GM18498 (cell line): Measurements from ENCODE around the gene SNX6.
"Not testable (repeated sequence)": the region's sequence is repeated elsewhere in the genome, so short reads cannot be mapped to it uniquely, and the experiment has no call there.

Experiments
- ATAC-seq: cut with Tn5 transposase; IDR thresholded peaks from one replicate; pipeline ENCODE4 v1.9.1; 2021; ENCODE audit warnings: mild to moderate bottlenecking, moderate library complexity; ENCODE audit not compliant: unreplicated experiment

Gene SNX6

DNA sequence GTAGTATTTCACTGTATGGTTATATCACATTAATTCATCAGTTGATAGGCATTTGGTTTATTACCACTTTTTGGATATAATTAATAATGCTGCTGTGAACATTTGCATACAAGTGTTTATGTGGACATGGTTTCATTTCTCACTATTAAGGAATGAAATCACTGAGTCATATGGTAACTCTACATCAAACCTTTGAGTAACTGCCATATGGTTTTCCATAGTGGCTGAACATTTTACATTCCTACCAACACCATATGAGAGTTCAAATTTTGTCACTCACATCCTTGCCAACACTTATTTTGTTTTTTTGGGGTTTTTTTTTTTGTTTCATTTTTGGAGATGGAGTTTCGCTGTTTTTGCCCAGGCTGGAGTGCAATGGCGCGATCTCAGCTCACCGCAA lies 60.2 kb downstream of the SNX6 start:
- ATAC-seq, result no peak

DNA sequence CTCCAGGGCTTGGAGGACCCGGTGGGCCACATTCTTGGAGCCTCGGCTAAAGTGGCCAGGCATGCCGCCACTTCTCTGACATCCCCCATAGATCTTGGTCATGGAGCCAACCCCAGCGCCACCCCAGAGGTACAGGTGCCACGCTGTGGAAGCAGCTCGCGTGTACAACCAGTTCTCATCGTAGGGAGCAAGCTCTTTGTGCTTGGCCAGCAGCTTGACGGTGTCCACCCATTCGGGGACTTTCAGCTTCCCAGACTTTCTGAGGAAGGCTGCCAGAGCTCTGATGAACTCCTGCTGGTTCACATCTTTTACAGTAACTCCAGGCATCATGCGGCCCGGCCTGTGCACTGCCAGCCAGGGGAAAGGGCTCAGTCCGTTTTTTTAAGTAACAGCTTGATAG lies 61.1 kb downstream of the SNX6 start:
- ATAC-seq, result no peak

DNA sequence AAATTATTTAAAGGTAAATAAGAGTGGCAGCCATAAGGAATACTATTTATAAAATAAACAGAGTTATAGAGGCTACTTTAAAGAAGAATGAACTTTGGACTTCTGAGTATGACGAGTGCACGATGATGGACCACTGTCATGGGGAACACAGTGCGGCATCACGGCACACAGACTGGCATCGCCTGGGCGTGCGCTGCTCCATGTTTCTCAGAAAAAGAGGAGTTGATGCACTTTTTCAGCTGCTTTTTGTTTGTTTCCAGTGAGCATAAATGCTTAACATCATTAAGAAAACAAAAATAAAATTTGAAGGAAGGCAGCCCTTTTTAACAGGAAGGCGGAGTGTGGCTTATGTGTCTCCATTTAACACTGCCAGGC lies 67.2 kb downstream of the SNX6 start:
- no peak for ATAC-seq

DNA sequence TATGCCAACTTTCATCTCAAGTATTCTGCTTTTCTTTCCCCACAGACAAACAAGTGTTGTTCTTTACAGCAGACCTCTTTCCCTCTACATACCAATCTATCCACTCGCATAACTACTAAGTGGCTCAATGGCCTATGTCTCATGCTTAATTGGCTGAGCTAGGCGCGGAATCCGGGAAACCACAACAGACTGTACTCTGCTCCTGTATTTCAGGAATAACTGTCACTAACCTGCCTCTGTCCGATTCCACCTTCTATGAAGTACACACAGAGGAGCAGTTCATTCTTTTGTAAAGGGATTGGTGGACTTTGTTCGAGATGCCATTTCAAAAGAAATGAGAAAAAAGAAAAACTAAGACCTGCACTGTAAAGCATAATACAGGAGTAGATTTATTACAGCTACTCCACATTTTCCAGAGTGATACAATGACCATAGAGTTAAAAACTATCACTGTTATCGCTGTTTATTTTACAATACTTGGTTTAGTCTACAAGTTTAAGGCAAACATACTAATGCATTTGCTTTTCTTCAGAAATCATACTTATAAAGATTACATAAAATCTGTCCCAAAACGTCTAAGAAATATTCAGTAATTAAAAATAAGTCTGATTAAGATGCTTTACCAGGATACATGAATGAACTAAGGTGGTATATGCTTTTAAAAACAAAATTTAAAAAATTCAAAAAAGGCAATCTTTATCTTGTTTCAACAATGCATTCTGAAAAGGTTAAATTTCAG lies 67.7 kb downstream of the SNX6 start:
- not testable (repeated sequence) for ATAC-seq

DNA sequence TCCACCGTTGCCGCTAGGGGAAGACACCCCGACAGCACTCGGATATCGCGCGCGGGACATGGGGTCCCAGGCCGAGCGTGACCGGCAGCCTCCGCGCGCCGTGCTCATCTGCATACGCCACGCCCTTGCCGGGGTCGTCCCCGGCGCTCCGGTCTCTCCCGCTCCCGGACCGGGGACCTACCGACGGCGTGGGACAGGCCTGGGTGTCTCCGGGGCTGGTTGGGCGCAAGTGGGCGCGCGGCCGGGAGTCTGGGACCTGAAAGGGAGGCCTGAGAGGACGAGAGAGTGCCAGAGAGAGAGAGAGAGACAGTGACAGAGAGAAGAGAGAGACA lies 73.5 kb downstream of the SNX6 start:
- peak; percentile 62 for ATAC-seq

DNA sequence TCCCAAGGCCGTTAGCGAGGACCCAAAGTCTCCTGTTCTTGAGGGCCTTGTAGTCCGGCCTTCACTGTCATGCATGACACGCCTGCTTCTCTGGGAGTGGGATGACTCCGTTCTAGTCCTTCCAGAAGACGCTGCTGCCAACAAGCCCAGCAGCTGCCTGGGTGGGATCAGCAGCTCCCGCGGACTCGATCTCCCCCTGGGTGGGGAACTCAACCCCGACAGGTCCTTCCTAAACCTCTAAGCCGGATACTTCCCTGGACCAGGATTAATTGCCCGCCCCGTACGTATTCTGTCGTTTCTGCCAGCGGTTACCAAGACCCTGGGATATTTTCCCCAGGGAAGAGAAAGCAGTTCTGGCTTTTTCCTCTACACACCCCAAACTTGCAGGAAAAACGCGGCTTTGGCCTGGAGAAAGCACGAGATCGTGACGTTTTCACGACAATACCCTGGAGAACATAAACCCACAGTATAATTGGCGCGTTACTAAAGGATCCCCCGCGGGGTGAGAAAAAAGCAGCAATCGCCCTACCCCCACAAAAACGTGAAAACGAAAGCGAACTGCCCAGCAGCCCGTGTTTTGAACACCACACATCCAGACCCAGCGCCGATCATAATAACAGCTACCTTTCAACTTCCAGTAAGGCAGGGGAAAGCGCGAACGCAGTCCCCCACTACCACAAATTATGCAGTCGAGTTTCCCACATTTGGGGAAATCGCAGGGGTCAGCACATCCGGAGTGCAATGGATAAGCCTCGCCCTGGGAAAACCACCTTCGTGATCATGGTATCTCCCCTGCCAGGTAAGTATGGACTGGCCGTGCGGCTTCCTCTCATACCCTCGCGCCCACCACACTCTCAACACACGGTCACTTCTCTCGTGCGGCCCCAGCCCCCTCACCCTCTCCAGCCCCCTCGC lies 74.1 kb downstream of the SNX6 start:
- ATAC-seq, result peak; percentile 75

DNA sequence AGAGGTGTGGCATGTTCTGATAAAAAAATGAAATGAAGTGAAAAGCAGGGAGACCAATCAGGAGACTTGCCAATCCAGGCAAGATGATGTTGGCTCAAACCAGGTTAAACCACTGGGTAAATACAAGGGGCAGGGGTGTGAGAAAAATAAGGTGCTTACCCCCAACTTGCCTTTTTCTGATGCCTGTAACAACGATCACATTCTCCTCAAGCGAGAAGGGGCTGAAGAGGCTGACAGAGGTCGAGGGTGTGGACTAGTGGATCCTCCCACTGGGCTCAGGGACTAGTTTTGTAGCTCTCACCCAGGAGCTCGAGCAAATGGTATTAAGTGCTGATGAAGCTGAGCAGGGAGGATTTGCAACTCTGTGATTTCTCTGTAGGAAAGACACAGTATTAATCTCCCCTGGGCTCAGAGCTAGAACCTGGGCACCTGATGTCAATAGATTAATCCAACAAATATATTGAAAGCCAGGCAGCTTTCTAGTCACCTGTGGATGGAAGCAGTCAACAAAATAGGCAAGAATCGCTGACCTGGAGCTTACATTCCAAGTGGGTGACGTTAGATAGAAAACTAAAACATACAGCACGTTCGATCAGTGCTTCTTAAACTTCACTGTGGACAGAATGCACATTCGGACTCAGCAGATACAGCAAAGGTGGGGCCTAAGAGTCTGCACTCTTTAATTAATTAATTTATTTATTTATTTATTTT lies 75.3 kb downstream of the SNX6 start:
- no peak for ATAC-seq

DNA sequence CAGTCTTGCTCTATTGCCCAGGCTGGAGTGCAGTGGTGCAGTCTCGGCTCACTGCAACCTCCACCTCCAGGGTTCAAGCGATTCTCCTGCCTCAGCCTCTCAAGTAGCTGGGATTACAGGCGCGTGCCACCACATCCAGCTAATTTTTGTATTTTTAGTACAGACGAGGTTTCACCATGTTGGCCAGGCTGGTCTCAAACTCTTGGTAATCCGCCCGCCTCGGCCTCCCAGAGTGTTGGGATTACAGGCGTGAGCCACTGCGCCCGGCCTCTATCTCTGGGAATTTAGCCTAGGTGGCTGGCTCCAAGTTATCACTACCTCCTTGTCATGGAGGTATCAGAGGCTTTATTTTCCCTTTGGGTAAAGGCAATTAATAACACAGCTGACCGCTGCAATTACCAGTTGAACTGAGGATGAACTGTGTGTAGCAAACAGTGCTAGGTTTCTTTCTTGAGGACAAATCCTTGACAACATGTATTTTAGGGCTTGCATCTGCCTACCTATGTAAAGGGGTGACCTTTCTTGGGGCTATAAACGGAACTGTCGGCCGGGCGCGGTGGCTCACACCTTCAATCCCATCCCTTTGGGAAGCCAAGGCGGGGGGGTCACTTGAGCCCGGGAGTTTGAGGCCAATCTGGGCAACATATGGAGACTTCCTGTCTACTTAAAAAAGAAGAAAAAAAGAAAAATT lies 80.5 kb downstream of the SNX6 start:
- not testable (repeated sequence) for ATAC-seq

DNA sequence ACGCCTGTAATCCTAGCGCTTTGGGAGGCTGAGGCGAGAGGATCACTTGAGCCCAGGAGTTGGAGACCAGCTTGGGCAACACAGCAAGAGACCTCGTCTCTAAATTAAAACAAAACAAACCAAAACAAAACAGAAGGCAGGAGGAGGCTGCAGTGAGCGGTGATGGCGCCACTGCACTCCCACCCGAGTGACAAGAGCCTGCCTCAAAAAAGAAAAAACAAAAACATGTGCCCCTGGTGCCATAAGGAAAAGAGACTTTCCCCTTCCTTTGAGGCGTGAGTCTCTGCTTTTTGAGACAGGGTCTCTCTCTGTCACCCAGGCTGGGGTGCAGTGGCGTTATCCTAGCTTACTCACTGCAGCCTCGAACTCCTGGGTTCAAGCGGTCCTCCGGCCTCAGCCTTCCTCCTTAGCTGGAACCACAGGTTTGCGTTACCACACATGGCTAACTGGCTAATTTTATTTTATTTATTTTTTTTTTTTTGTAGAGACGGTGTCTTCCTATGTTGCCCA lies 81.4 kb downstream of the SNX6 start:
- no peak for ATAC-seq

DNA sequence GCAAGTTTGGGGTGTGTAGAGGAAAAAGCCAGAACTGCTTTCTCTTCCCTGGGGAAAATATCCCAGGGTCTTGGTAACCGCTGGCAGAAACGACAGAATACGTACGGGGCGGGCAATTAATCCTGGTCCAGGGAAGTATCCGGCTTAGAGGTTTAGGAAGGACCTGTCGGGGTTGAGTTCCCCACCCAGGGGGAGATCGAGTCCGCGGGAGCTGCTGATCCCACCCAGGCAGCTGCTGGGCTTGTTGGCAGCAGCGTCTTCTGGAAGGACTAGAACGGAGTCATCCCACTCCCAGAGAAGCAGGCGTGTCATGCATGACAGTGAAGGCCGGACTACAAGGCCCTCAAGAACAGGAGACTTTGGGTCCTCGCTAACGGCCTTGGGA lies 82.8 kb downstream of the SNX6 start:
- ATAC-seq, result peak; percentile 43

DNA sequence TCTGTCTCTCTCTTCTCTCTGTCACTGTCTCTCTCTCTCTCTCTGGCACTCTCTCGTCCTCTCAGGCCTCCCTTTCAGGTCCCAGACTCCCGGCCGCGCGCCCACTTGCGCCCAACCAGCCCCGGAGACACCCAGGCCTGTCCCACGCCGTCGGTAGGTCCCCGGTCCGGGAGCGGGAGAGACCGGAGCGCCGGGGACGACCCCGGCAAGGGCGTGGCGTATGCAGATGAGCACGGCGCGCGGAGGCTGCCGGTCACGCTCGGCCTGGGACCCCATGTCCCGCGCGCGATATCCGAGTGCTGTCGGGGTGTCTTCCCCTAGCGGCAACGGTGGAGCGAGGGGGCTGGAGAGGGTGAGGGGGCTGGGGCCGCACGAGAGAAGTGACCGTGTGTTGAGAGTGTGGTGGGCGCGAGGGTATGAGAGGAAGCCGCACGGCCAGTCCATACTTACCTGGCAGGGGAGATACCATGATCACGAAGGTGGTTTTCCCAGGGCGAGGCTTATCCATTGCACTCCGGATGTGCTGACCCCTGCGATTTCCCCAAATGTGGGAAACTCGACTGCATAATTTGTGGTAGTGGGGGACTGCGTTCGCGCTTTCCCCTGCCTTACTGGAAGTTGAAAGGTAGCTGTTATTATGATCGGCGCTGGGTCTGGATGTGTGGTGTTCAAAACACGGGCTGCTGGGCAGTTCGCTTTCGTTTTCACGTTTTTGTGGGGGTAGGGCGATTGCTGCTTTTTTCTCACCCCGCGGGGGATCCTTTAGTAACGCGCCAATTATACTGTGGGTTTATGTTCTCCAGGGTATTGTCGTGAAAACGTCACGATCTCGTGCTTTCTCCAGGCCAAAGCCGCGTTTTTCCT lies 83.4 kb downstream of the SNX6 start:
- peak; percentile 73 for ATAC-seq

DNA sequence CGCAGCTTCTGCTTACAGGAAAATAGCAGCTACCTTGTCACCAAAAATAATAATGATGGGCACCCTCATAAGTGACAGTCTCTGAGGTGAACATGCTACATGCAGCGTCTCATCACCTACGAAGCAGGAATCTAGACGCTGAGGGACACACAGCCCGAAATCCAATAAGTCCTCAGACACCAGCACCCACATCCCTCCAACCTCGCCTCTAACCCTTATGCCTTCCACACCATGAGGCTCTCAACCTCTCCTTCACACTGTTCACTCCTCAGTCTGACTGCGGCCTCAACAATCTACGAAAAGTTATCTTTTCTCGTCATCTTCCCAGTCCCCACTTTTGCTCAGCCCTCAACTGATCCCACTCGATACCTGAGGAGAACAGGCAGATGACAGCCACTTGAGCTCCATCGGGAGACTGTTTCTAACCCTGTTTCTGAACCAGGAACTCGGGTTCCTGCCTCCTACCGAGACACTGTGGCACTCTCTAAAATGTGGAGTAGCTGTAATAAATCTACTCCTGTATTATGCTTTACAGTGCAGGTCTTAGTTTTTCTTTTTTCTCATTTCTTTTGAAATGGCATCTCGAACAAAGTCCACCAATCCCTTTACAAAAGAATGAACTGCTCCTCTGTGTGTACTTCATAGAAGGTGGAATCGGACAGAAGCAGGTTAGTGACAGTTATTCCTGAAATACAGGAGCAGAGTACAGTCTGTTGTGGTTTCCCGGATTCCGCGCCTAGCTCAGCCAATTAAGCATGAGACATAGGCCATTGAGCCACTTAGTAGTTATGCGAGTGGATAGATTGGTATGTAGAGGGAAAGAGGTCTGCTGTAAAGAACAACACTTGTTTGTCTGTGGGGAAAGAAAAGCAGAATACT lies 89.5 kb downstream of the SNX6 start:
- ATAC-seq, result not testable (repeated sequence)

DNA sequence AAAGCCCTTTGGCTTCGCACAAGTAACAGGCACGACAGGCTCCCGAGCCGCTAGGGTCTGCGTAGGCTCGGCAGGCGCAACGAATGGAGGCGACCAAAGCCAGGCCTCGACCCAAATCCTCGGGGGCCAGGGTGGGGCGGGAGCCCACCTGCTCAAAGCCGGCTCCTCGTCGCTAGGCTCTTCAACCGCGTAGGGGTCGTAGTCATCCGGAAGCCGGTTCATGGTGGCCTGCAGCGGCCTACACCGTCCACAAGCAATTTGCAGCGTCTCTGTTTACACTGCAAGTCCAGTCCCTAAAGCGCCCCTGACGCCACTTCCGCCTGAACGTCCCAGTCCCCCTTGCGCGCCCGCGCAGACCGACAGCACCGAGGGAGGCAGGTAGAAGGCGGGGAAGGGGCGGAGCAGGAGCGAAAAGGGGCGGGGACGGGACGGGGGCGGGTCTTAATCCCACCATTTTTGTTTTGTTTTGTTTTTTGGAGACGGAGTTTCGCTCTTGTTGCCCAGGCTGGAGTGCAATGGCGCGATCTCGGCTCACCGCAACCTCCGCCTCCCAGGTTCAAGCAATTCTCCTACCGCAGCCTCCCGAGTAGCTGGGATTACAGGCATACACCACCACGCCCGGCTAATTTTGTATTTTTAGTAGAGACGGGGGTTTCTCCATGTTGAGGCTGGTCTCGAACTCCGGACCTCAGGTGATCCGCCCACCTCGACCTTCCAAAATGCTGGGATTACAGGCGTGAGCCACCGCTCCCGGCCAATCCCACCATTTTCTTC lies 90.4 kb downstream of the SNX6 start, which contains the start of gene EAPP:
EAPP (minus strand) TSS at position 295 of the 774 bp plus-strand sequence; CDS start at position 222, 73 bp downstream.
- peak; percentile 100 for ATAC-seq

DNA sequence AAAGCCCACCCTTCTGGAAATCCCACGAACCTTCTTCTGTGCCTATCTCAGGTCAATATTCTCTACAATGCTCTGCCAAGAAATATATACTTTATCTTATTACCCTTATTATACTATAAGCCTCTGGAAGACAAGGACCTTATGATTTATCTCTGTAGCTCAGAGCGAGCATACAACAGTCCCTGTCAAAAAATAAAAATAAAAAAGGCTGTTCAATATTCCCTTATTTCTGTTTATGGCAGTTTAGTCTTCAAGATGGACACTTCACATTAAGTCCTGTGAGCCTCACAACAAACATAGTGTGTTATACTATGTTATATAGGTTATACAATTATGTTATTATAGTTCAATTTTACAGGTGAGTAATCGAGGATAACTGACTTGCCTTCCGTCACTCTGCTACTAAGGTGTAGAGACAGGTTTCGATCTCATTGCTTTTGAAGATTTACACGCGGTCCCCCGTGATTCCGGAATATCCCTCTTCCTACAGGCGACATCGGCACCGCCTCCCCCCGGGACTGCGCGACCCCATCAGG lies 91.0 kb downstream of the SNX6 start:
- peak; percentile 15 for ATAC-seq

DNA sequence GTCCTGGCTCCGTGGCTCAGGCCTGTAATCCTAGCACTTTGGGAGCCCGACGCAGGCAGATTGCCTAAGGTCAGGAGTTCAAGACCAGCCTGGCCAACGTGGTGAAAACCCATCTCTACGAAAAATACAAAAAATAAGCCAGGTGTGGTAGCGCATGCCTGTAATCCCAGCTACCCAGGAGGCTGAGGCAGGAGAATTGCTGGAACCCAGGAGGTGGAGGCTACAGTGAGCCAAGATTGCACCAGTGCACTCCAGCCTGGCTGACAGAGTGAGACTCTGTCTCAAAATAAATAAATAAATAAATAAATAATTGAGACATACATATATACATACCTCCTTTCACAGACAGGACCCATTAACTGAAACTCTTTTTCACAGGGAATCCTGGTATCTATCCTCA lies 91.9 kb downstream of the SNX6 start:
- not testable (repeated sequence) for ATAC-seq

DNA sequence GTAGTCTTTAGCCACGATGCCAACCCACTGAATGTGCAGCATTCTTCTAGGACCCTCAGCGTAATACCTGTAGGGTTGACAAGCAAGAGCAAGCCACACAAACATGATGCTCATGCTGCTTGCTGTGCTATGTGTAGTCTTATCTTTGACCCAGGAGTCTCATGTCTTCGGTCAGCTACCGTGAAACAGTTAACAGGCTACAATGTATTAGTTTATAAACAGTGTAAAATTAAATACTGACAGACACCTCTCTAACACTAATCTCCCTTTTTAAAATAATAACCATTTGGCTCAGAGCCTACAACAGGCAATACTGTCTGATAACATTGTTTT lies 92.3 kb downstream of the SNX6 start:
- ATAC-seq, result no peak

DNA sequence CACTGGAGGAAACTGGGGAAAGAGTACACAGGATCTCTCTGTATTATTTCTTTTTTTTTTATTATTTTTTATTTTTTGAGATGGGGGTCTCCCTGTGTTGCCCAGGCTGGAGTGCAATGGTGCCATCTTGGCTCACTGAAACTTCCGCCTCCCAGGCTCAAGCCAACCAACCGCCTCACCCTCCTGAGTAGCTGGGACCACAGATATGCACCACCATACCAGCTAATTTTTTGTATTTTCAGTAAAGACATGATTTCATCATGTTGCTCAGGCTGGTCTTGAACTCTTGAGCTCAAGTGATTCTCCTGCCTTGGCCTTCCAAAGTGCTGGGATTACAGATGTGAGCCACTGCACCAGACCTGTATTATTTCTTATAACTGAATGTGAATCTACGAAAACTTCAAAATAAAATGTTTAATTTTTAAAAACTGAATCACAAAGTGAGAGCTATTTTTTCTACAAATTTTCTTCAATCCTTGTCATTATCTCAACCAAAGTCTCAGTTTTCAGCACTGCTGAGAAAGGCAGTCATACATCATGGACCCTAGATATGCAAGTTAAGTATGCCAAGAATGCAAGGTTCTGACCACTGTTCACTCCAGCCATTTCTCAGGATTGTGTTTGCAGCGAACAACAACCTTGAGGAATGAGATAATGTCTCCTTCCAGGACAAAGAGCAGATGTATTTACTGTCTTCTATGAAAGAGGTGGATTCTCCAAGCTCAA lies 92.8 kb downstream of the SNX6 start:
- ATAC-seq, result no peak
